PC-9 (cell line): ENCODE data around the gene CFAP61.

Source experiments
- CTCF ChIP-seq: fragments of 200-600 bp; sonication (generic); conservative IDR thresholded peaks from 2 replicates; pipeline ENCODE4 v1.6.1; 2017; ENCODE audit warnings: mixed run types, antibody characterized with exemption, mild to moderate bottlenecking, moderate library complexity
- EZH2 ChIP-seq: fragments of 200-600 bp; sonication (generic); IDR thresholded peaks from 2 replicates; pipeline ENCODE4 v1.8.0; 2017; ENCODE audit warnings: antibody characterized with exemption, low read depth

GRCh38 chr20:20393207-20394120 is 341.1 kb downstream of the CFAP61 start:
- TF ChIP-seq CTCF (no peak), EZH2 (no peak)
